ENCODE measurements around the gene CLMP.
A peak's percentile ranks its signal among the peaks of the same experiment; 100 is the strongest.
"Not testable (repeated sequence)": the region's sequence is repeated elsewhere in the genome, so short reads cannot be mapped to it uniquely, and the experiment has no call there.

CLMP gene

GRCh38 chr11:123062158-123062891, 132.7 kb downstream of the CLMP start:
- peak overlapping the region; percentile 100 for H3K27ac ChIP-seq

GRCh38 chr11:123061403-123062157, 133.5 kb downstream of the CLMP start, which contains the start of gene HSPA8:
Gene HSPA8, minus strand, starts transcription at chr11:123062136. Its CDS starts 812 bp downstream, at chr11:123061324.
- Histone ChIP-seq H3K9me3 (replicated peaks in 1 of 11) (peaks cover 0 to 16% (median 3%) of the 10 kb centered on the region in 11 experiments; a peak in 7 of 22 replicates), H3K27me3 (no peaks in the 10 kb centered on the region), H3K9ac (peak within 1 kb of the TSS; percentile 98 to 100 (median 100)), H3K36me3 (peaks cover 48 to 52% (median 51%) of the 10 kb centered on the region in 11 experiments), H4K20me1 (peaks cover 53 to 54% (median 53%) of the 10 kb centered on the region in 11 experiments), H3K4me1 (peaks cover 54 to 65% (median 60%) of the 10 kb centered on the region in 10 experiments), H3K4me3 (peak within 1 kb of the TSS; percentile 83 to 98 (median 92)), H3K27ac (peak within 1 kb of the TSS; percentile 100), H3K4me2 (peak within 1 kb of the TSS; percentile 88 to 97 (median 92))
- no peak for TF ChIP-seq Cebpa-rat (IDR thresholded peaks at IDR 0.05)

More at GRCh38 chr11:123062158-123062891, 132.7 kb downstream of the CLMP start:
- TF ChIP-seq Cebpa-rat (IDR thresholded peaks at IDR 0.05): no peak
- peaks cover 45 to 47% (median 46%) of the 10 kb centered on the region in 11 experiments for H4K20me1 ChIP-seq
- peak overlapping the region; percentile 83 to 98 (median 92) for H3K4me3 ChIP-seq
- H3K9ac ChIP-seq: peak overlapping the region; percentile 98 to 100 (median 100)
- peaks cover 49 to 60% (median 53%) of the 10 kb centered on the region in 10 experiments for H3K4me1 ChIP-seq
- H3K36me3 ChIP-seq: peaks cover 40 to 45% (median 44%) of the 10 kb centered on the region in 11 experiments
- H3K27me3 ChIP-seq: no peaks in the 10 kb centered on the region
- peak overlapping the region; percentile 69 to 95 (median 90) for H3K4me2 ChIP-seq
- H3K9me3 ChIP-seq (replicated peaks in 1 of 11): peaks cover 0 to 16% (median 3%) of the 10 kb centered on the region in 11 experiments; a peak in 7 of 22 replicates

GRCh38 chr11:123060277-123061000, 134.6 kb downstream of the CLMP start:
- no peaks in the 10 kb centered on the region for H3K27me3 ChIP-seq
- peak overlapping the region; percentile 25 to 100 (median 100); a peak in 21 of 22 replicates for H3K27ac ChIP-seq
- peak overlapping the region; percentile 98 to 100 (median 100) for H3K9ac ChIP-seq
- H3K4me3 ChIP-seq: peak overlapping the region; percentile 83 to 98 (median 92)
- H3K36me3 ChIP-seq: peaks cover 59 to 64% (median 63%) of the 10 kb centered on the region in 11 experiments
- H4K20me1 ChIP-seq: peaks cover 64 to 66% (median 65%) of the 10 kb centered on the region in 11 experiments
- peak overlapping the region; percentile 80 to 97 (median 90) for H3K4me2 ChIP-seq
- H3K9me3 ChIP-seq (replicated peaks in 1 of 11): peaks cover 0 to 16% (median 3%) of the 10 kb centered on the region in 11 experiments; a peak in 7 of 22 replicates
- TF ChIP-seq Cebpa-rat (IDR thresholded peaks at IDR 0.05): no peak
- peaks cover 49 to 63% (median 54%) of the 10 kb centered on the region in 10 experiments for H3K4me1 ChIP-seq

GRCh38 chr11:123059041-123059920, 135.8 kb downstream of the CLMP start:
- H3K27ac ChIP-seq: peak overlapping the region in 8 of 11 experiments; percentile 7 to 100 (median 100); a peak in 13 of 22 replicates
- peaks cover 74 to 77% (median 76%) of the 10 kb centered on the region in 11 experiments for H4K20me1 ChIP-seq
- peak overlapping the region; percentile 98 to 100 (median 100) for H3K9ac ChIP-seq
- H3K4me2 ChIP-seq: peak overlapping the region; percentile 80 to 97 (median 90)
- H3K4me3 ChIP-seq: peak overlapping the region; percentile 83 to 98 (median 92)
- H3K4me1 ChIP-seq: peaks cover 38 to 51% (median 43%) of the 10 kb centered on the region in 10 experiments
- peaks cover 0 to 16% (median 3%) of the 10 kb centered on the region in 11 experiments; a peak in 7 of 22 replicates for H3K9me3 ChIP-seq (replicated peaks in 1 of 11)
- peaks cover 68 to 75% (median 72%) of the 10 kb centered on the region in 11 experiments for H3K36me3 ChIP-seq
- not testable (repeated sequence) for H3K27me3 ChIP-seq

- Histone ChIP-seq H3K9ac (peak overlapping the region; percentile 98 to 100 (median 100); a peak in 19 of 22 replicates), H4K20me1 (peaks cover 87 to 92% (median 90%) of the 10 kb centered on the region in 11 experiments)
These were observed 137.3 kb downstream of the CLMP start for GRCh38 chr11:123057661-123058305.

GRCh38 chr11:123056835-123057491, 138.1 kb downstream of the CLMP start:
- H3K27ac ChIP-seq: peak overlapping the region in 5 of 11 experiments; percentile 1 to 47 (median 35); a peak in 4 of 22 replicates
- peaks cover 31 to 43% (median 36%) of the 10 kb centered on the region in 10 experiments for H3K4me1 ChIP-seq
- H4K20me1 ChIP-seq: peaks cover 88 to 99% (median 98%) of the 10 kb centered on the region in 11 experiments
- peaks cover 86 to 95% (median 88%) of the 10 kb centered on the region in 11 experiments for H3K36me3 ChIP-seq
- H3K9ac ChIP-seq: peak overlapping the region; percentile 17 to 100 (median 49); a peak in 19 of 22 replicates
- peak overlapping the region; percentile 39 to 97 (median 90) for H3K4me2 ChIP-seq
- no peaks in the 10 kb centered on the region for H3K27me3 ChIP-seq
- no peak for TF ChIP-seq Cebpa-rat (IDR thresholded peaks at IDR 0.05)
- peaks cover 0 to 16% (median 3%) of the 10 kb centered on the region in 11 experiments; a peak in 7 of 22 replicates for H3K9me3 ChIP-seq (replicated peaks in 1 of 11)
- peak overlapping the region in 8 of 10 experiments; percentile 29 to 98 (median 92); a peak in 12 of 20 replicates for H3K4me3 ChIP-seq

More at GRCh38 chr11:123057661-123058305, 137.3 kb downstream of the CLMP start:
- H3K4me3 ChIP-seq: peak overlapping the region; percentile 83 to 98 (median 92); a peak in 16 of 20 replicates
- no peak for TF ChIP-seq Cebpa-rat (IDR thresholded peaks at IDR 0.05)
- peaks cover 82 to 90% (median 86%) of the 10 kb centered on the region in 11 experiments for H3K36me3 ChIP-seq
- H3K4me2 ChIP-seq: peak overlapping the region; percentile 80 to 97 (median 90)
- H3K9me3 ChIP-seq (replicated peaks in 1 of 11): peaks cover 0 to 16% (median 3%) of the 10 kb centered on the region in 11 experiments; a peak in 7 of 22 replicates
- H3K27me3 ChIP-seq: no peaks in the 10 kb centered on the region
- peak overlapping the region in 2 of 11 experiments; percentile 4 to 11; a peak in 3 of 22 replicates for H3K27ac ChIP-seq
- H3K4me1 ChIP-seq: peaks cover 31 to 43% (median 36%) of the 10 kb centered on the region in 10 experiments

Data from BLaER1 treated with 17β-estradiol and CSF1 and Interleukin-3, amounts not matched to agents 10 nM and 100 nM (cell line).